GM12878 (cell line): Measurements from ENCODE around the gene TMEM14C. TPM values are rescaled to one million over a fixed set of nuclear protein-coding genes. Genes with fewer than 3 reads are reported as not detected.

ENCODE experiments used
- ATAC-seq: fragments of 200-7000 bp; cut with Tn5 transposase; 3 replicates; pipeline ENCODE4 v1.9.1; 2020; ENCODE audit warnings: mild to moderate bottlenecking, moderate library complexity
- BruUV-seq: library from RNA; stranded (reverse); fragments of 400-500 nt; replicated peaks from 2 replicates; lab custom pipeline; 2021; lab: Mats Ljungman, UMichigan
- CTCF ChIA-PET: fragments of 300-600 bp; sonication (Branson Sonifier 250); formaldehyde crosslinking; extraction: SDS; loops from one replicate; lab custom pipeline; 2021; ENCODE audit warnings: inconsistent platforms; lab: Yijun Ruan, JAX
- POLR2A ChIA-PET: fragments of 350-600 bp; formaldehyde crosslinking; extraction: SDS; loops from one replicate; lab custom pipeline; 2021; ENCODE audit warnings: inconsistent platforms; lab: Charles Lee
- RAD21 ChIA-PET: fragments of 300-600 bp; sonication (Branson Sonifier 250); formaldehyde crosslinking; loops from one replicate; lab custom pipeline; 2023; ENCODE audit warnings: antibody characterized with exemption; ENCODE audit not compliant: unreplicated experiment; lab: Charles Lee
- SMC1A ChIA-PET: fragments of 300-600 bp; sonication (Branson Sonifier 250); formaldehyde crosslinking; loops from one replicate; lab custom pipeline; 2023; ENCODE audit not compliant: unreplicated experiment, uncharacterized antibody; lab: Charles Lee
- DNase-seq: peaks from one replicate; pipeline ENCODE4 v3.0.0-alpha.2; 2011; ENCODE audit warnings: low read depth, low spot score
- FAIRE-seq: peaks from 3 replicates; lab custom pipeline; 2011; peaks lifted over from hg19 to GRCh38; lab: Jason Lieb, UNC
- H2AFZ ChIP-seq: 2 replicates; pipeline ENCODE4 v1.6.0; 2011; ENCODE audit warnings: low read depth, low read length, control low read depth; ENCODE audit not compliant: control insufficient read depth
- H3K27ac ChIP-seq: 2 replicates; pipeline ENCODE4 v1.5.1; 2011; ENCODE audit warnings: control low read depth; ENCODE audit not compliant: control insufficient read depth, insufficient read depth
- H3K27me3 ChIP-seq, 2 experiments: replicated peaks in 1 of 2; 2 replicates each; pipeline versions ENCODE4 v1.6.0 to v1.6.1; 2011; ENCODE audit warnings: low read length in 1 of 2; ENCODE audit not compliant: control insufficient read depth in 2 of 2, insufficient read depth in 2 of 2
- H3K36me3 ChIP-seq, 2 experiments: 2 replicates each; pipeline ENCODE4 v1.5.1; 2011; ENCODE audit warnings: low read length in 1 of 2; ENCODE audit not compliant: control insufficient read depth in 2 of 2, insufficient read depth in 2 of 2
- H3K4me1 ChIP-seq: 2 replicates; pipeline ENCODE4 v1.6.1; 2011; ENCODE audit warnings: mild to moderate bottlenecking, low read length, moderate library complexity, mixed read lengths; ENCODE audit not compliant: control insufficient read depth, insufficient read depth
- H3K4me2 ChIP-seq: 2 replicates; pipeline ENCODE4 v1.6.0; 2011; ENCODE audit warnings: control low read depth; ENCODE audit not compliant: control insufficient read depth, insufficient read depth
- H3K4me3 ChIP-seq: fragments of 200-600 bp; sonication (generic); 2 replicates; pipeline ENCODE4 v1.5.1; 2016
- H3K79me2 ChIP-seq: 2 replicates; pipeline ENCODE4 v1.6.0; 2011; ENCODE audit warnings: low read length; ENCODE audit not compliant: control insufficient read depth, insufficient read depth
- H3K9ac ChIP-seq: 2 replicates; pipeline ENCODE4 v1.8.0; 2011; ENCODE audit warnings: low read length, control low read depth, mixed read lengths; ENCODE audit not compliant: control insufficient read depth, insufficient read depth
- H3K9me3 ChIP-seq: replicated peaks from 3 replicates; pipeline ENCODE4 v1.5.1; 2011; ENCODE audit warnings: mild to moderate bottlenecking, low read length; ENCODE audit not compliant: control insufficient read depth, insufficient read depth
- H4K20me1 ChIP-seq: 2 replicates; pipeline ENCODE4 v1.6.0; 2011; ENCODE audit not compliant: control insufficient read depth, insufficient read depth
- CHD1 ChIP-seq: IDR thresholded peaks from 2 replicates; pipeline ENCODE4 v1.6.1; 2012; ENCODE audit warnings: low read depth, low read length, improper control_type of control experiment
- CHD4 ChIP-seq: fragments of 200-600 bp; sonication (generic); IDR thresholded peaks from 2 replicates; pipeline ENCODE4 v1.6.1; 2016; ENCODE audit warnings: mild to moderate bottlenecking
- CREB1 ChIP-seq: IDR thresholded peaks from 2 replicates; pipeline ENCODE4 v1.6.1; 2012; ENCODE audit warnings: low read depth, mild to moderate bottlenecking, inconsistent platforms
- EZH2 ChIP-seq: IDR thresholded peaks from 2 replicates; pipeline ENCODE4 v1.6.1; 2012; ENCODE audit warnings: low read depth, mild to moderate bottlenecking, control low read depth, inconsistent platforms, low read length, borderline replicate concordance; ENCODE audit not compliant: control insufficient read depth
- GATAD2B ChIP-seq: fragments of 450-650 bp; conservative IDR thresholded peaks from 2 replicates; pipeline ENCODE4 v1.6.1; 2017; ENCODE audit warnings: low read depth, mild to moderate bottlenecking, moderate library complexity
- HDAC6 ChIP-seq: fragments of 200-600 bp; sonication (generic); IDR thresholded peaks from one replicate; pipeline ENCODE4 v1.8.0; 2017; ENCODE audit warnings: antibody characterized with exemption; ENCODE audit not compliant: unreplicated experiment
- IKZF2 ChIP-seq, 2 experiments: fragments of 450-650 bp; IDR thresholded peaks; 2 replicates each; pipeline ENCODE4 v1.6.1; 2017; ENCODE audit warnings: mild to moderate bottlenecking in 2 of 2, moderate library complexity in 2 of 2
- KDM1A ChIP-seq: fragments of 200-600 bp; sonication (generic); IDR thresholded peaks from 2 replicates; pipeline ENCODE4 v1.6.1; 2016; ENCODE audit warnings: borderline replicate concordance
- KLF5 ChIP-seq: fragments of 450-650 bp; IDR thresholded peaks from 2 replicates; pipeline ENCODE4 v1.6.1; 2014; ENCODE audit warnings: mild to moderate bottlenecking; ENCODE audit not compliant: partially characterized antibody
- MTA2 ChIP-seq: fragments of 450-650 bp; IDR thresholded peaks from 2 replicates; pipeline ENCODE4 v1.6.1; 2016; ENCODE audit warnings: low read depth, mild to moderate bottlenecking, moderate library complexity
- NR2C1 ChIP-seq: fragments of 450-650 bp; IDR thresholded peaks from 2 replicates; pipeline ENCODE4 v1.6.1; 2017; ENCODE audit warnings: antibody characterized with exemption, mild to moderate bottlenecking, moderate library complexity
- POU2F2 ChIP-seq: IDR thresholded peaks from 3 replicates; pipeline ENCODE4 v1.6.1; 2011; ENCODE audit warnings: low read depth, mild to moderate bottlenecking, low read length, borderline replicate concordance
- RB1 ChIP-seq: fragments of 450-650 bp; formaldehyde crosslinking; IDR thresholded peaks from 2 replicates; pipeline ENCODE4 v1.6.1; 2017; ENCODE audit warnings: mild to moderate bottlenecking, borderline replicate concordance
- RCOR1 ChIP-seq: conservative IDR thresholded peaks from 2 replicates; pipeline ENCODE4 v1.6.1; 2012; ENCODE audit warnings: low read depth, low read length, improper control_type of control experiment
- RELB ChIP-seq: fragments of 450-650 bp; IDR thresholded peaks from 2 replicates; pipeline ENCODE4 v1.6.1; 2017; ENCODE audit warnings: low read depth, mild to moderate bottlenecking, moderate library complexity
- RFX5 ChIP-seq: IDR thresholded peaks from 2 replicates; pipeline ENCODE4 v1.6.1; 2011; ENCODE audit warnings: low read depth, low read length, improper control_type of control experiment
- WGBS: methylation state at CpG from one replicate; pipeline ENCODE4 v1.1.6; 2016; ENCODE audit warnings: low lambda C conversion rate; ENCODE audit not compliant: insufficient replicate concordance, insufficient coverage; ENCODE audit errors: missing lambda C conversion rate; 5-methylcytosine and 5-hydroxymethylcytosine counted together
- in situ Hi-C: fragments of 300-500 bp; cut with MboI; formaldehyde crosslinking; loops from 9 replicates; pipeline ENCODE4 v1.14.3; 2018; ENCODE audit warnings: mixed read lengths
- intact Hi-C: fragments of 100-400 bp; cut with micrococcal nuclease; formaldehyde crosslinking; loops from one replicate; pipeline ENCODE4 v1.14.2; 2022; ENCODE audit not compliant: unreplicated experiment
- polyA plus RNA-seq, 11 experiments: library from polyadenylated mRNA; depleted of rRNA in 4 of 11; unstranded in 6 of 11; stranded (reverse) in 5 of 11; fragments of >200 nt; fragmentation: Nextera tagmentation in 4 of 11; fragmentation: Illumina TruSeq in 1 of 11; extraction: Ambion mirVana in 4 of 11; extraction: Trizol in 1 of 11; gene quantifications; 1 replicate in 1 of 11; 2 replicates in 10 of 11; pipeline versions ENCODE4 v1.2.1 to v1.2.3, GENCODE V29; 2011 to 2016; ENCODE audit warnings: inconsistent platforms in 2 of 11, missing spikeins in 2 of 11, low read depth in 1 of 11
- total RNA-seq, 4 experiments: library from RNA; depleted of rRNA in 3 of 4; stranded (reverse); fragments of >200 nt in 3 of 4; fragmentation: Illumina TruSeq in 1 of 4; extraction: Trizol in 1 of 4; gene quantifications; 2 replicates each; pipeline versions ENCODE4 v1.2.1 to v1.2.3, GENCODE V29; 2013 to 2021
- TF ChIP-seq, protein P1 (sequence below): IDR thresholded peaks from 2 replicates; pipeline ENCODE4 v1.6.1; 2012; ENCODE audit warnings: low read depth, low read length, improper control_type of control experiment

Gene TMEM14C
- total and polyA plus RNA-seq, 10 of the 15 experiments (the other 5 are each of a cell fraction or from before 2014, with no cell fraction given), result 66.0 to 224 (median 134) TPM

DNA sequence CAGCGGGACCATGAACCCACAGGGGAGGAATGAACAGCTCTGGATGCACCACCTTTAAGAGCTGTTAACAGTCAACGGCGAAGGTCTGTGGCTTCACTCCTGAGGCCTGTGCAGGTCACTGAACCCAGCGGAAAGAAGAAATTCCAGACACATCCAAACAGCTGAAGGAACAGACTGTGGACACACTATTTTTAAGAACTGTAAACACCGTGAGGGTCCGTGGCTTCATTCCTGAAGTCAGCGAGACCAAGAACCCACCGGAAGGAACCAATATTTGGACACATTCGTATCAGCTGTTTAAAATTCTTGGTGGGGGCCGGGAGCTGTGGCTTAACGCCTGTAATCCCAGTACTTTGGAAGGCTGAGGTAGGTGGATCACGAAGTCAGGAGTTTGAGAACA lies 19.4 kb downstream of the TMEM14C start (continued):
- no peak for TF ChIP-seq RELB
- TF ChIP-seq HDAC6, result no peak
- no peak for TF ChIP-seq NR2C1
- no peak for TF ChIP-seq CHD1
- no peak for TF ChIP-seq GATAD2B
- no peak for TF ChIP-seq EZH2
- TF ChIP-seq, protein P1, sequence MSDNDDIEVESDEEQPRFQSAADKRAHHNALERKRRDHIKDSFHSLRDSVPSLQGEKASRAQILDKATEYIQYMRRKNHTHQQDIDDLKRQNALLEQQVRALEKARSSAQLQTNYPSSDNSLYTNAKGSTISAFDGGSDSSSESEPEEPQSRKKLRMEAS, result no peak
- TF ChIP-seq RB1, result no peak
- TF ChIP-seq MTA2, result no peak

- Histone ChIP-seq H3K4me2 (no peak overlapping the region), H3K4me1 (no peaks in the 10 kb centered on the region; the same call in 1 of the 2 replicates), H3K27ac (no peak overlapping the region), H3K27me3 (no peaks in the 10 kb centered on the region), H4K20me1 (no peaks in the 10 kb centered on the region), H2AFZ (no peak overlapping the region), H3K9ac (no peak overlapping the region), H3K9me3 (no peaks in the 10 kb centered on the region; the same call in 2 of the 3 replicates), H3K4me3 (no peak overlapping the region), H3K36me3 (no peaks in the 10 kb centered on the region), H3K79me2 (peaks cover 11% of the 10 kb centered on the region)
- DNase-seq (no peak), FAIRE-seq (no peak), ATAC-seq (no peak)
- SMC1A ChIA-PET, result no interaction called here
- RAD21 ChIA-PET, result no interaction called here
- intact Hi-C loops (no loop called here), in situ Hi-C loops (no loop called here)
- POLR2A ChIA-PET, result interaction anchor here (1.6 kb wide), 1 partner anchor 23 kb away, joined by 4 read pairs; no protein-coding TSS in a partner anchor
- TF ChIP-seq KDM1A (no peak), CREB1 (no peak), IKZF2 (IDR thresholded peaks at IDR 0.05) (no peak), RCOR1 (no peak), POU2F2 (no peak), CHD4 (no peak), RFX5 (no peak), KLF5 (no peak)
- CTCF ChIA-PET, result interaction anchor here (1.0 kb wide), 1 partner anchor 265 kb away, joined by 3 read pairs; no protein-coding TSS in a partner anchor
- BruUV-seq, result no TSS peak
- whole genome bisulfite sequencing, result 97% methylated on average over 6 of the region's 6 CpGs
Measured at GRCh38 chr6:10743515-10743914, 20.6 kb downstream of the TMEM14C start.
